ENCODE data around the gene CXCL8. TPM values are rescaled to one million over a fixed set of nuclear protein-coding genes. Genes with fewer than 3 reads are reported as not detected.

The CXCL8 gene
- total and polyA plus RNA-seq, 2 donors (not counting 3 experiments of a cell fraction or from before 2014, with no cell fraction given), result 6.4 to 12.6 TPM

- H3K9me1 ChIP-seq (replicated peaks; ENCODE audit: control insufficient read depth, extremely low read depth, insufficient read depth, low read length), result no peaks in the 10 kb centered on the region
- H3K27me3 ChIP-seq (ENCODE audit: control insufficient read depth in 2 of 2, insufficient read depth in 2 of 2, low read length in 2 of 2), result no peaks in the 10 kb centered on the region
- POLR2A ChIA-PET, result no interaction called here
- dilution Hi-C loops (cut with MboI; ENCODE audit: extremely low pct_ligation_motif_present, low sequenced_read_pairs), result no loop called here
- no peaks in the 10 kb centered on the region for H3K4me1 ChIP-seq (ENCODE audit: control insufficient read depth, extremely low read depth, insufficient read depth, low read length)
- no peaks in the 10 kb centered on the region for H4K20me1 ChIP-seq (replicated peaks; ENCODE audit: control insufficient read depth, extremely low read depth, insufficient read depth, low read length)
- H3K36me3 ChIP-seq (ENCODE audit: control insufficient read depth in 2 of 2, extremely low read depth in 1 of 2, insufficient read depth in 2 of 2, low read length in 2 of 2), result no peaks in the 10 kb centered on the region
- H3K79me2 ChIP-seq (ENCODE audit: control insufficient read depth, insufficient read depth, low read length), result no peaks in the 10 kb centered on the region
- TF ChIP-seq JUN (IDR thresholded peaks at IDR 0.05; ENCODE audit: borderline replicate concordance, insufficient read depth, insufficient read length, low read depth) (no peak), CTCF (IDR thresholded peaks at IDR 0.05; ENCODE audit: extremely low read depth in 1 of 2, insufficient read depth in 1 of 2, low read depth in 1 of 2, low read length in 2 of 2) (no peak), MAX (IDR thresholded peaks at IDR 0.05; ENCODE audit: insufficient read depth, insufficient read length) (no peak), POLR2AphosphoS5 (IDR thresholded peaks at IDR 0.05; ENCODE audit: insufficient read depth, low read depth, low read length) (no peak), FOS (IDR thresholded peaks at IDR 0.05; ENCODE audit: borderline replicate concordance, insufficient read depth, low read length) (no peak), GATA2 (IDR thresholded peaks at IDR 0.05; ENCODE audit: insufficient read depth, insufficient read length, low read depth, low read length) (no peak), POLR2A (IDR thresholded peaks at IDR 0.05; ENCODE audit: low read depth, low read length) (no peak), EZH2 (IDR thresholded peaks at IDR 0.05; ENCODE audit: borderline replicate concordance, low read depth, low read length, severe bottlenecking) (no peak), MYC (IDR thresholded peaks at IDR 0.05; ENCODE audit: low read depth, low read length) (no peak)
- no peak overlapping the region for H2AFZ ChIP-seq (ENCODE audit: low read depth, low read length)
- FAIRE-seq (no peak), DNase-seq (ENCODE audit: low read depth, low spot score) (no peak)
- no peak overlapping the region for H3K27ac ChIP-seq (ENCODE audit: insufficient read depth, low read depth, low read length)
- H3K4me3 ChIP-seq (replicated peaks in 1 of 3; ENCODE audit: insufficient read depth in 1 of 3, low read depth in 1 of 3, low read length in 3 of 3), result no peak overlapping the region
- no TSS peak for BruUV-seq (replicated peaks)
- no peaks in the 10 kb centered on the region for H3K9me3 ChIP-seq (replicated peaks; ENCODE audit: control insufficient read depth, insufficient read depth, low read length)
- H3K9ac ChIP-seq (replicated peaks; ENCODE audit: extremely low read depth, insufficient read depth, low read length), result no peak overlapping the region
- CTCF ChIA-PET, result no interaction called here
- intact Hi-C loops (cut with micrococcal nuclease), result no loop called here
- H3K4me2 ChIP-seq (ENCODE audit: insufficient read depth, low read length), result no peak overlapping the region
Observed at GRCh38 chr4:73751830-73752229, 11.5 kb downstream of the CXCL8 start.
